Measurements from ENCODE around the gene PHF2.

DNA sequence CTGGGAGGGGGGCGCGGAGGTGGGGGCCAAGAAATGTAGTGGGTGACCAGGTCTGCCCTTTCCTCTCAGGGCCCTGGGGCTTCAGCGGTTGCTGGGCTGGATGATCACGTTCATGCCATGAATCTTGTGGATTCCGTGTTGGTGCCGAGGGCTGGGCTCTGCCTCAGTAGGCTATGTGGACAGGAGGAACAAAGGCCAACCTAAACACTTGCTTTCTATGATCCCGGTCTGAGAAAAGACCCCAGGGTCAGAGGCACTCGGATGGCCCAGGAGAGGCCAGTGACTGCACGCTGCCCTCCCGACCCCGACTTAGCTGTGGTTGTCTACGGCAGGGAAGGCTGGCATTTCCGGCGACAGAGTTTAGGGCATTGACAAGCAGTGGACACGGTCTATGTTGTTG, 26.6 kb downstream of the PHF2 start:
- TF ChIP-seq POLR2A (IDR thresholded peaks at IDR 0.05; ENCODE audit: low read depth, low read length), result no peak
- TF ChIP-seq POLR2AphosphoS5 (IDR thresholded peaks at IDR 0.05; ENCODE audit: low read depth, low read length), result no peak

Data from GM12892 (cell line).